Right lobe of liver (tissue), 6 donors: ENCODE data around the gene ALDOC. TPM values are rescaled to one million over a fixed set of nuclear protein-coding genes. Genes with fewer than 3 reads are reported as not detected.
A peak's percentile ranks its signal among the peaks of the same experiment; 100 is the strongest.
"Not testable (repeated sequence)": the region's sequence is repeated elsewhere in the genome, so short reads cannot be mapped to it uniquely, and the experiment has no call there.

Source experiments
- ATAC-seq, 4 donors: fragments of 200-7000 bp; cut with Tn5 transposase; one replicate each; pipeline ENCODE4 v1.9.1; 2020; ENCODE audit warnings: mild to moderate bottlenecking in 4 of 4, moderate library complexity in 4 of 4
- DNase-seq, 3 donors: peaks; one replicate each; pipeline ENCODE4 v3.0.0-alpha.2; 2020
- H3K27ac ChIP-seq, 3 donors: fragments of 200-600 bp; one replicate each; pipeline ENCODE4 v1.8.0; 2022
- H3K27me3 ChIP-seq, 2 donors: fragments of 200-600 bp; one replicate each; pipeline ENCODE4 v1.8.0; 2022
- H3K36me3 ChIP-seq, 4 donors: fragments of 200-600 bp; sonication (generic) in 1 of 4; one replicate each; pipeline versions ENCODE4 v1.5.1 to v1.8.0; 2017 to 2022; ENCODE audit warnings: control low read depth in 1 of 4
- H3K4me1 ChIP-seq, 4 donors: fragments of 200-600 bp; sonication (generic) in 1 of 4; one replicate each; pipeline versions ENCODE4 v1.5.1 to v1.8.0; 2017 to 2022; ENCODE audit warnings: control low read depth in 1 of 4
- H3K4me3 ChIP-seq, 3 donors: fragments of 200-600 bp; one replicate each; pipeline ENCODE4 v1.8.0; 2022
- H3K9me3 ChIP-seq, 4 donors: fragments of 200-600 bp; sonication (generic) in 1 of 4; one replicate each; pipeline versions ENCODE4 v1.5.1 to v1.8.0; 2017 to 2022; ENCODE audit warnings: control low read depth in 1 of 4
- POLR2A ChIP-seq: fragments of 450-650 bp; IDR thresholded peaks from one replicate; pipeline ENCODE4 v1.6.1; 2017; ENCODE audit warnings: antibody characterized with exemption, mild to moderate bottlenecking
- WGBS: methylation state at CpG from one replicate; pipeline ENCODE4 v1.1.6; 2018; ENCODE audit warnings: low coverage, low lambda C conversion rate; ENCODE audit not compliant: insufficient coverage; ENCODE audit errors: missing lambda C conversion rate; 5-methylcytosine and 5-hydroxymethylcytosine counted together
- intact Hi-C, 2 donors: fragments of 100-400 bp; cut with DNase I; formaldehyde crosslinking; loops; one replicate each; pipeline versions ENCODE4 v1.11.2 to v1.14.1; 2022
- total RNA-seq, 6 experiments: library from RNA; depleted of rRNA in 2 of 6; stranded (reverse); fragments of >200 nt in 2 of 6; fragmentation: NEBNext Ultra II Directional in 3 of 6; extraction: Animal tissue kit (Norgen Biotek cat#: 25700) in 3 of 6; gene quantifications; one replicate each; pipeline versions ENCODE4 v1.1.0 to v1.2.4, GENCODE V29; 2016 to 2023
- TF ChIP-seq, protein P1 (sequence below), 4 donors: fragments of 200-600 bp in 3 of 4; fragments of 450-650 bp in 1 of 4; IDR thresholded peaks; one replicate each; pipeline versions ENCODE4 v1.5.1 to v1.8.0; 2016 to 2022; ENCODE audit warnings: antibody characterized with exemption in 4 of 4, mild to moderate bottlenecking in 2 of 4
- donor health status: DM: no; HTN: yes; CAD: no.
- donor health status: DM: no; HTN: no; CAD: no.
- donor health status: DM: no; HTN: no; CAD: no.
- donor health status: DM: no; HTN: yes; CAD: no.
- donor health status: DM: no; HTN: yes; CAD: no.

The ALDOC gene
- total RNA-seq, 6 experiments from 2014 or later, result 36.0 to 76.6 (median 48.9) TPM

DNA sequence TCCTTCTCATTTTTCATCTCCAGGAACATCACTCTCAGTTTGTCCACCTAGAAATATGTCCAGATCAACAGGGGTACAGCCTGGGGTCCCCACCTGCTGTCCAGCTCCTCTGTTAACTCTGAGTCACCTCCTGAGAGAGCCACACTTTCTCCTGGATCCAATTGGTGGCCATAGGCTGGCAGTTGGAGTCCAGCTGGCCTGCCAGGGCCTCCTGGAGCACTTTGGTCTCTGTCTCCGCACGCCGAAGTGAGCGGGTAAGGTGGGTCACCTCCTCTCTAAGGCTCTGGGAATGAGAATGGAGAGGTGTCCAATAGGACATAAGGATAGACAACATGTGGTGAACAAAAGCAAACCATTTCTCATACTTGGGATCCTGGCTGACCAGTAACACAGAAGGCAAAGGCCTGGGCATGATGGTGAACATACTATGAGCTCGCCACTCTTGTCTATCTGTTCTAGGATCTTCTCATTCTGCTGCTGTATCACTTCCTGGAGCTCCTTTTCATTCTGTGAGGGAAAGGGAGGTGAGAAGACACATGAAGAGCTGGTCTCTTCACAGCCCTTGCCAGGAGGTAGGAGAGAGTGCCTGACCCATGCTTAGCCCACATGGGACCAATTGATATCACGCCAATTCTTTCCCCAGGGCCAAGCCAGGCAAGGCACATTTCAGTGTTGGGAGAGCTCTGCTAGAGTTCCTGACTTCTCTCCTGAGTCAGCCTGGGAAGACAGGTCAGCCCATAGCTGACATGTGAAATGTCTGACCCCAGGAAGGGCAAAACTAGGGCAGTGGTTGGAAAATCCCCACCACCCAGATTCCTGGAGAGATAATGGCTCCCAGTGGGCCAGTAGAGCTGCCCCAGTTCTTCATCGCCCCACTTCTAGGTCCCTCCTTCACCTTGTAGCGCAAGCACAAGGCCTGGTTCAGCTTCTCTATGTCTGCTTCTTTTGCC is 1.8 kb upstream of the ALDOC start:
- Histone ChIP-seq H3K4me3 (no peak overlapping the region), H3K27me3 (no peaks in the 10 kb centered on the region), H3K36me3 (peaks cover 0 to 24% (median 0%) of the 10 kb centered on the region in 4 donors), H3K27ac (peak overlapping the region in 1 of 3 donors; percentile 77), H3K9me3 (no peaks in the 10 kb centered on the region), H3K4me1 (peaks cover 0 to 20% (median 6%) of the 10 kb centered on the region in 4 donors)
- intact Hi-C loops, result no loop called here
- ATAC-seq (no peak), DNase-seq (no peak)
- WGBS, result 95% methylated on average over 7 of the region's 8 CpGs
- TF ChIP-seq POLR2A, result no peak
- TF ChIP-seq, protein P1, sequence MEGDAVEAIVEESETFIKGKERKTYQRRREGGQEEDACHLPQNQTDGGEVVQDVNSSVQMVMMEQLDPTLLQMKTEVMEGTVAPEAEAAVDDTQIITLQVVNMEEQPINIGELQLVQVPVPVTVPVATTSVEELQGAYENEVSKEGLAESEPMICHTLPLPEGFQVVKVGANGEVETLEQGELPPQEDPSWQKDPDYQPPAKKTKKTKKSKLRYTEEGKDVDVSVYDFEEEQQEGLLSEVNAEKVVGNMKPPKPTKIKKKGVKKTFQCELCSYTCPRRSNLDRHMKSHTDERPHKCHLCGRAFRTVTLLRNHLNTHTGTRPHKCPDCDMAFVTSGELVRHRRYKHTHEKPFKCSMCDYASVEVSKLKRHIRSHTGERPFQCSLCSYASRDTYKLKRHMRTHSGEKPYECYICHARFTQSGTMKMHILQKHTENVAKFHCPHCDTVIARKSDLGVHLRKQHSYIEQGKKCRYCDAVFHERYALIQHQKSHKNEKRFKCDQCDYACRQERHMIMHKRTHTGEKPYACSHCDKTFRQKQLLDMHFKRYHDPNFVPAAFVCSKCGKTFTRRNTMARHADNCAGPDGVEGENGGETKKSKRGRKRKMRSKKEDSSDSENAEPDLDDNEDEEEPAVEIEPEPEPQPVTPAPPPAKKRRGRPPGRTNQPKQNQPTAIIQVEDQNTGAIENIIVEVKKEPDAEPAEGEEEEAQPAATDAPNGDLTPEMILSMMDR (IDR thresholded peaks at IDR 0.05), result no peak

DNA sequence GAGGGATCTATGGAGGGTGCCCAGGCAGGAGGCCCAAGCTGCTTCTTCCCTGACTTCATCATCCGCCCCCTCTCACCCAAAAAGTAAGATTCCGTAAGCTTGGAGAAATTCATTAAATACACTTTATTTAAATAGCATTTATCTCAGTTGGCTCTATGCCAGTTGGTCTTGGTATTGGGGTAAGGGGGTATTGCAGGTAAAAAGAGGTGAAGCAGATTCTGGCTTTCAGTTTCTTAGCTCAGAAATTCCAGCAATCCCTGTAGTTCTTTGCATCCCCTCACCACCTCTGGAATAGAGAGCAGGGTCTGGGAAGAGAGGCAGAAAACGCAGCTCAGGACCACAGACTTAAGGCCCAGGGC is 750 bp upstream of the ALDOC start:
- Histone ChIP-seq H3K36me3 (peaks cover 0 to 17% (median 0%) of the 10 kb centered on the region in 4 donors), H3K4me1 (peaks cover 0 to 22% (median 7%) of the 10 kb centered on the region in 4 donors), H3K4me3 (no peak overlapping the region), H3K27ac (peak overlapping the region; percentile 64 to 77 (median 69)), H3K9me3 (no peaks in the 10 kb centered on the region), H3K27me3 (no peaks in the 10 kb centered on the region)
- no peak for ATAC-seq
- intact Hi-C loops, result no loop called here
- WGBS, result 80% methylated on average over 3 of the region's 3 CpGs
- DNase-seq, result no peak
- no peak for TF ChIP-seq POLR2A
- TF ChIP-seq, protein P1 (IDR thresholded peaks at IDR 0.05), result no peak

DNA sequence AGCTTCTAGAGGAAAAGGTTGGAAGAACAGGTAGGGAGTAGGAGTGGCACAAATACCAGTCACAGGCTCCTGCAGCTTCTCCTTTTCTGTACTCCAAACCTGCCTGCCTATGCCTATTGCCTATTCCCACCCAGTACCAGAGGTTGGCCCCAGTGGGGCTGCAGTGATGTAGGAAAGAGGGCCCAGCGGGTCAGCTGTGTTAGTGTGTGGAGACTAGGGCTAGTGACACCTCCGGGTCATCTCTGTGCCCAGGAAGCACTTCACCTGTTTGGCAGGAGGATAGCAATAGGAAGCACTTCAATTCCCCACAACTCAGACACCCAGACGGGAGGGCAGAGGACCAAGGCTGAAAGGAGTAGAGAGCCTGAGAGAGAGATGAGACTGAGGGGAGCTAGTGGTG is 679 bp downstream of the ALDOC start:
- H3K9me3 ChIP-seq, ATAC-seq, H3K27me3 ChIP-seq, DNase-seq, intact Hi-C loops, H3K27ac ChIP-seq: not testable (repeated sequence)
- WGBS, result 36% methylated on average over 3 of the region's 3 CpGs
- Histone ChIP-seq H3K4me3 (peak overlapping the region in 1 of 3 donors; percentile 26), H3K4me1 (peaks cover 0 to 29% (median 11%) of the 10 kb centered on the region in 4 donors), H3K36me3 (peaks cover 0 to 17% (median 0%) of the 10 kb centered on the region in 4 donors)

DNA sequence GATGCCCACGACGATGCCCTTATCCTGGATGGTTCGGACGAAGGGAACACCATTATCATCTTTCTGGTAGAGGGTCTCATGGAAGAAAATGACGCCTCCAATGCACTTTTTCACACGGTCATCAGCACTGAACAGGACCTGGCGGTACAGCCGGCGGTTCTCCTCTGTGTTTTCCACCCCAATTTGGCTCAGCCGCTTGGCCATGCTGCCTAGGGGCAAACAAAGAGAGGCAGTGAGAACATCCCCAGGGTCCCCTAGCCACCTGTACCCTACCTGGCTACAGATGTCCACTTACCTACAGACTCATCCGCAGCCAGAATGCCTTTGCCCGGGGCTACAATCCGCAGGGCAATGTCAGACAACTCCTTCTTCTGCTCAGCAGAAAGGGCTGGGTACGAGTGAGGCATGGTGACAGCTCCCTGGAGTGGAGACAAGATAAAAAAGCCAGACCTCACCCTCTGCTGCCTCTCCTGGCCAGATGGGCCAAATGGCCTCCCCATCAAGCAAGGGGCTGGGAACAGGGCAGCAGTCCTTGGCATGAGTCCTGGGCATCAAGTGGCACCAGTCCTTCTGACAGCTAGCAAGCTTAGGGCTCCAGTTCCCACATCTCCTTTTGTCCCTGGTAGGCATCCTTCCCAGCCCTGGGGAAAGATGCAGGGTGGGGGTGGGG is 1.4 kb downstream of the ALDOC start:
- no peak for DNase-seq
- Histone ChIP-seq H3K36me3 (peaks cover 0 to 17% (median 0%) of the 10 kb centered on the region in 4 donors), H3K4me3 (no peak overlapping the region), H3K9me3 (no peaks in the 10 kb centered on the region), H3K27ac (no peak overlapping the region), H3K27me3 (no peaks in the 10 kb centered on the region), H3K4me1 (peaks cover 0 to 32% (median 14%) of the 10 kb centered on the region in 4 donors)
- WGBS, result no CpG with 5 or more reads among the region's 14 CpGs
- ATAC-seq, result no peak
- TF ChIP-seq POLR2A, result no peak
- TF ChIP-seq, protein P1 (IDR thresholded peaks at IDR 0.05), result no peak
- intact Hi-C loops, result no loop called here

DNA sequence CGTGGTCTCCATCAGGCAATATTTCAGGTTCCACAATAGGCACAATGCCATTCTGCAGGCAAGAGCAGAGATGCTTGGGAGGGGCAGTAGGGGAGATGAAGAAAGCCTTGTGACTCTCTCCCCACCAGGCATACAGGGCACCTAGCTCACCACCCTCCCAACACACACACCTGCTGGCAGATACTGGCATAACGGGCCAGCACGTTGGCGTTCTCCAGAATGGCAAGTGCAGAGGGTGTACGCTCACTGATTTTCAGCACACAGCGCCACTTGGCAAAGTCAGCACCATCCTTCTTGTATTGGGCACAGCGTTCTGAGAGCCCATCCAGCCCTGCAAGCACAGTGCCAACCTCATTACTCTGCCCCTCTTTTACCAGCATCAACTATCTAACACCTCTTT is 2.2 kb downstream of the ALDOC start:
- H3K27ac ChIP-seq, result no peak overlapping the region
- WGBS, result 79% methylated on average over 4 of the region's 7 CpGs
- H3K9me3 ChIP-seq, result no peaks in the 10 kb centered on the region
- intact Hi-C loops, result no loop called here
- H3K4me3 ChIP-seq, result no peak overlapping the region
- no peak for DNase-seq
- peaks cover 0 to 40% (median 18%) of the 10 kb centered on the region in 4 donors for H3K4me1 ChIP-seq
- no peaks in the 10 kb centered on the region for H3K27me3 ChIP-seq
- TF ChIP-seq, protein P1 (IDR thresholded peaks at IDR 0.05), result no peak
- no peak for TF ChIP-seq POLR2A
- peaks cover 0 to 17% (median 0%) of the 10 kb centered on the region in 4 donors for H3K36me3 ChIP-seq
- no peak for ATAC-seq
